Testis (tissue), 2 donors: ENCODE measurements around the gene FHOD3.

Source experiments
- POLR2A ChIP-seq: fragments of 450-650 bp; IDR thresholded peaks from one replicate; pipeline ENCODE4 v1.6.1; 2017; ENCODE audit warnings: antibody characterized with exemption, mild to moderate bottlenecking, moderate library complexity
- TF ChIP-seq, protein P1 (sequence below), 3 experiments: fragments of 450-650 bp in 2 of 3; fragments of 200-600 bp in 1 of 3; sonication (generic) in 1 of 3; IDR thresholded peaks; one replicate each; pipeline ENCODE4 v1.5.1; 2016 to 2019; ENCODE audit warnings: antibody characterized with exemption in 3 of 3, mild to moderate bottlenecking in 2 of 3, moderate library complexity in 1 of 3

GRCh38 chr18:36821681-36822080, 524.2 kb downstream of the FHOD3 start:
- TF ChIP-seq, protein P1, sequence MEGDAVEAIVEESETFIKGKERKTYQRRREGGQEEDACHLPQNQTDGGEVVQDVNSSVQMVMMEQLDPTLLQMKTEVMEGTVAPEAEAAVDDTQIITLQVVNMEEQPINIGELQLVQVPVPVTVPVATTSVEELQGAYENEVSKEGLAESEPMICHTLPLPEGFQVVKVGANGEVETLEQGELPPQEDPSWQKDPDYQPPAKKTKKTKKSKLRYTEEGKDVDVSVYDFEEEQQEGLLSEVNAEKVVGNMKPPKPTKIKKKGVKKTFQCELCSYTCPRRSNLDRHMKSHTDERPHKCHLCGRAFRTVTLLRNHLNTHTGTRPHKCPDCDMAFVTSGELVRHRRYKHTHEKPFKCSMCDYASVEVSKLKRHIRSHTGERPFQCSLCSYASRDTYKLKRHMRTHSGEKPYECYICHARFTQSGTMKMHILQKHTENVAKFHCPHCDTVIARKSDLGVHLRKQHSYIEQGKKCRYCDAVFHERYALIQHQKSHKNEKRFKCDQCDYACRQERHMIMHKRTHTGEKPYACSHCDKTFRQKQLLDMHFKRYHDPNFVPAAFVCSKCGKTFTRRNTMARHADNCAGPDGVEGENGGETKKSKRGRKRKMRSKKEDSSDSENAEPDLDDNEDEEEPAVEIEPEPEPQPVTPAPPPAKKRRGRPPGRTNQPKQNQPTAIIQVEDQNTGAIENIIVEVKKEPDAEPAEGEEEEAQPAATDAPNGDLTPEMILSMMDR (IDR thresholded peaks at IDR 0.05) = no peak
- TF ChIP-seq POLR2A = no peak
